ENCODE measurements around the gene CAMLG. TPM values are rescaled to one million over a fixed set of nuclear protein-coding genes. Genes with fewer than 3 reads are reported as not detected.

The CAMLG gene
- total and polyA plus RNA-seq, 2 of the 13 experiments (the other 11 are each of a cell fraction or from before 2014, with no cell fraction given), result 14.2 to 19.8 TPM

DNA sequence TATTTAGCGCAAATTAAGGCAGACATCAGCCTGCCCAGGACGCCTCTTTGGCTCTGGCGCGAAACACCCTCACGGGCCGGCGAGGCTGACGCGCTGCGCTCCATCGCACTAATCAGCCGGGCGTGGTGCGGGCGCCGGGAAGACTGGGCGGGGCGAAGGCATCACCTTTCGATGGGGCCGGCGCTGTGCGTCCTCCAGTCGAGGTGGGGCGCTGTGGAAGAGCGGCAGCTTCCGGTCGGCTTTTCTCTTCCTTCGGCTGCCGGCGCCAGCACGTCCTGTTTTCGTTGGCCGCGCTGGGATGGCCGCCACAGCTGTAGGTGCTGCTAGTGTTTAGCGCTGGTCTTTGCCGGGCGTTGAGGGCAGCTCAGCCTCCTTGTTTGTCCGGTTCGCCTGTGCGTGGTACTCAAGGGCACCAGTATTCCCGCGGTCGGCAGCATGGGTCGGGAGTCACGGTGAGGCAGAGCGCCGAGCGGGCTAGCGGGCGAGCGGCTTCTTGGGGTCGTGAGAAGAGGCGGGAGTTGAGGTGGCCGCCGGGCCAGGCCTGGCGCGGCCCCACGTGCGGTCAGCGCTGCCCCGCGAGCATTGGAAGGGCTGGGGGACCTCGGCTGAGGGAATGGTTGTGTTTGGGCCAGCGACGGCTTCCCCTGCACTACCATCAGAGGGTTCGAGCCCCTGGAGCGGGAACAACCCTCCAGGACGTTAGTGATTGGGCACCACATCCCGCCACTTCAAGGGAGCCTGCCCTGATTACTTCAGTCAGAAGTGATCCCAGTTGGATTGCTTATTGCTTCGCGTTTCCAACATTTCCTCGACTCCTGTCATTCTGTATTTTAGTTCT is 20.4 kb downstream of the CAMLG start, which contains the start of gene DDX46 (continued):
- TF ChIP-seq, protein P1, sequence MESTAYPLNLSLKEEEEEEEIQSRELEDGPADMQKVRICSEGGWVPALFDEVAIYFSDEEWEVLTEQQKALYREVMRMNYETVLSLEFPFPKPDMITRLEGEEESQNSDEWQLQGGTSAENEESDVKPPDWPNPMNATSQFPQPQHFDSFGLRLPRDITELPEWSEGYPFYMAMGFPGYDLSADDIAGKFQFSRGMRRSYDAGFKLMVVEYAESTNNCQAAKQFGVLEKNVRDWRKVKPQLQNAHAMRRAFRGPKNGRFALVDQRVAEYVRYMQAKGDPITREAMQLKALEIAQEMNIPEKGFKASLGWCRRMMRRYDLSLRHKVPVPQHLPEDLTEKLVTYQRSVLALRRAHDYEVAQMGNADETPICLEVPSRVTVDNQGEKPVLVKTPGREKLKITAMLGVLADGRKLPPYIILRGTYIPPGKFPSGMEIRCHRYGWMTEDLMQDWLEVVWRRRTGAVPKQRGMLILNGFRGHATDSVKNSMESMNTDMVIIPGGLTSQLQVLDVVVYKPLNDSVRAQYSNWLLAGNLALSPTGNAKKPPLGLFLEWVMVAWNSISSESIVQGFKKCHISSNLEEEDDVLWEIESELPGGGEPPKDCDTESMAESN (CRISPR knock-in tag; conservative IDR thresholded peaks at IDR 0.05), result peak; percentile 93
- TF ChIP-seq FOXK1 (CRISPR knock-in tag; IDR thresholded peaks at IDR 0.05; ENCODE audit: borderline replicate concordance, low read depth) (peak; percentile 94), HOXA9 (CRISPR knock-in tag; IDR thresholded peaks at IDR 0.05; ENCODE audit: borderline replicate concordance) (no peak; the same call in 1 of the 2 replicates), TEAD2 (CRISPR knock-in tag; IDR thresholded peaks at IDR 0.05) (no peak), PHB2 (IDR thresholded peaks at IDR 0.05; ENCODE audit: partially characterized antibody) (no peak), PCBP2 (optimal IDR thresholded peaks at IDR 0.05; ENCODE audit: low read depth, low read length, poor library complexity, severe bottlenecking) (no peak), ZNF253 (CRISPR knock-in tag; IDR thresholded peaks at IDR 0.05; ENCODE audit: borderline replicate concordance) (0 out of 2 replicates have a peak, but pooled peaks have one; percentile 12), ZNF878 (CRISPR knock-in tag; IDR thresholded peaks at IDR 0.05) (peak; percentile 43; the same call in 1 of the 2 replicates), ZNF382 (CRISPR knock-in tag; IDR thresholded peaks at IDR 0.05; ENCODE audit: borderline replicate concordance) (no peak), ZNF12 (CRISPR knock-in tag; IDR thresholded peaks at IDR 0.05) (peak; percentile 36; the same call in 1 of the 2 replicates), CAMTA2 (CRISPR knock-in tag; IDR thresholded peaks at IDR 0.05; ENCODE audit: borderline replicate concordance) (no peak; the same call in 1 of the 2 replicates), SAFB2 (CRISPR knock-in tag; IDR thresholded peaks at IDR 0.05; ENCODE audit: borderline replicate concordance, low read depth) (peak; percentile 85; the same call in 1 of the 2 replicates)
- TF ChIP-seq, protein P2, sequence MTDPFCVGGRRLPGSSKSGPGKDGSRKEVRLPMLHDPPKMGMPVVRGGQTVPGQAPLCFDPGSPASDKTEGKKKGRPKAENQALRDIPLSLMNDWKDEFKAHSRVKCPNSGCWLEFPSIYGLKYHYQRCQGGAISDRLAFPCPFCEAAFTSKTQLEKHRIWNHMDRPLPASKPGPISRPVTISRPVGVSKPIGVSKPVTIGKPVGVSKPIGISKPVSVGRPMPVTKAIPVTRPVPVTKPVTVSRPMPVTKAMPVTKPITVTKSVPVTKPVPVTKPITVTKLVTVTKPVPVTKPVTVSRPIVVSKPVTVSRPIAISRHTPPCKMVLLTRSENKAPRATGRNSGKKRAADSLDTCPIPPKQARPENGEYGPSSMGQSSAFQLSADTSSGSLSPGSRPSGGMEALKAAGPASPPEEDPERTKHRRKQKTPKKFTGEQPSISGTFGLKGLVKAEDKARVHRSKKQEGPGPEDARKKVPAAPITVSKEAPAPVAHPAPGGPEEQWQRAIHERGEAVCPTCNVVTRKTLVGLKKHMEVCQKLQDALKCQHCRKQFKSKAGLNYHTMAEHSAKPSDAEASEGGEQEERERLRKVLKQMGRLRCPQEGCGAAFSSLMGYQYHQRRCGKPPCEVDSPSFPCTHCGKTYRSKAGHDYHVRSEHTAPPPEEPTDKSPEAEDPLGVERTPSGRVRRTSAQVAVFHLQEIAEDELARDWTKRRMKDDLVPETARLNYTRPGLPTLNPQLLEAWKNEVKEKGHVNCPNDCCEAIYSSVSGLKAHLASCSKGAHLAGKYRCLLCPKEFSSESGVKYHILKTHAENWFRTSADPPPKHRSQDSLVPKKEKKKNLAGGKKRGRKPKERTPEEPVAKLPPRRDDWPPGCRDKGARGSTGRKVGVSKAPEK (CRISPR knock-in tag; IDR thresholded peaks at IDR 0.05; ENCODE audit: borderline replicate concordance), result peak; percentile 72; the same call in 1 of the 2 replicates
- TF ChIP-seq, protein P3, sequence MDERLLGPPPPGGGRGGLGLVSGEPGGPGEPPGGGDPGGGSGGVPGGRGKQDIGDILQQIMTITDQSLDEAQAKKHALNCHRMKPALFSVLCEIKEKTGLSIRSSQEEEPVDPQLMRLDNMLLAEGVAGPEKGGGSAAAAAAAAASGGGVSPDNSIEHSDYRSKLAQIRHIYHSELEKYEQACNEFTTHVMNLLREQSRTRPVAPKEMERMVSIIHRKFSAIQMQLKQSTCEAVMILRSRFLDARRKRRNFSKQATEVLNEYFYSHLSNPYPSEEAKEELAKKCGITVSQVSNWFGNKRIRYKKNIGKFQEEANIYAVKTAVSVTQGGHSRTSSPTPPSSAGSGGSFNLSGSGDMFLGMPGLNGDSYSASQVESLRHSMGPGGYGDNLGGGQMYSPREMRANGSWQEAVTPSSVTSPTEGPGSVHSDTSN (CRISPR knock-in tag; IDR thresholded peaks at IDR 0.05), result no peak
- TF ChIP-seq, protein P4, sequence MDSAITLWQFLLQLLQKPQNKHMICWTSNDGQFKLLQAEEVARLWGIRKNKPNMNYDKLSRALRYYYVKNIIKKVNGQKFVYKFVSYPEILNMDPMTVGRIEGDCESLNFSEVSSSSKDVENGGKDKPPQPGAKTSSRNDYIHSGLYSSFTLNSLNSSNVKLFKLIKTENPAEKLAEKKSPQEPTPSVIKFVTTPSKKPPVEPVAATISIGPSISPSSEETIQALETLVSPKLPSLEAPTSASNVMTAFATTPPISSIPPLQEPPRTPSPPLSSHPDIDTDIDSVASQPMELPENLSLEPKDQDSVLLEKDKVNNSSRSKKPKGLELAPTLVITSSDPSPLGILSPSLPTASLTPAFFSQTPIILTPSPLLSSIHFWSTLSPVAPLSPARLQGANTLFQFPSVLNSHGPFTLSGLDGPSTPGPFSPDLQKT (CRISPR knock-in tag; IDR thresholded peaks at IDR 0.05; ENCODE audit: borderline replicate concordance), result no peak; the same call in 1 of the 2 replicates
- TF ChIP-seq, protein P5, sequence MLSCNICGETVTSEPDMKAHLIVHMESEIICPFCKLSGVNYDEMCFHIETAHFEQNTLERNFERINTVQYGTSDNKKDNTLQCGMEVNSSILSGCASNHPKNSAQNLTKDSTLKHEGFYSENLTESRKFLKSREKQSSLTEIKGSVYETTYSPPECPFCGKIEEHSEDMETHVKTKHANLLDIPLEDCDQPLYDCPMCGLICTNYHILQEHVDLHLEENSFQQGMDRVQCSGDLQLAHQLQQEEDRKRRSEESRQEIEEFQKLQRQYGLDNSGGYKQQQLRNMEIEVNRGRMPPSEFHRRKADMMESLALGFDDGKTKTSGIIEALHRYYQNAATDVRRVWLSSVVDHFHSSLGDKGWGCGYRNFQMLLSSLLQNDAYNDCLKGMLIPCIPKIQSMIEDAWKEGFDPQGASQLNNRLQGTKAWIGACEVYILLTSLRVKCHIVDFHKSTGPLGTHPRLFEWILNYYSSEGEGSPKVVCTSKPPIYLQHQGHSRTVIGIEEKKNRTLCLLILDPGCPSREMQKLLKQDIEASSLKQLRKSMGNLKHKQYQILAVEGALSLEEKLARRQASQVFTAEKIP (CRISPR knock-in tag; IDR thresholded peaks at IDR 0.05; ENCODE audit: borderline replicate concordance), result no peak
- TF ChIP-seq, protein P6, sequence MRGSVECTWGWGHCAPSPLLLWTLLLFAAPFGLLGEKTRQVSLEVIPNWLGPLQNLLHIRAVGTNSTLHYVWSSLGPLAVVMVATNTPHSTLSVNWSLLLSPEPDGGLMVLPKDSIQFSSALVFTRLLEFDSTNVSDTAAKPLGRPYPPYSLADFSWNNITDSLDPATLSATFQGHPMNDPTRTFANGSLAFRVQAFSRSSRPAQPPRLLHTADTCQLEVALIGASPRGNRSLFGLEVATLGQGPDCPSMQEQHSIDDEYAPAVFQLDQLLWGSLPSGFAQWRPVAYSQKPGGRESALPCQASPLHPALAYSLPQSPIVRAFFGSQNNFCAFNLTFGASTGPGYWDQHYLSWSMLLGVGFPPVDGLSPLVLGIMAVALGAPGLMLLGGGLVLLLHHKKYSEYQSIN (CRISPR knock-in tag; IDR thresholded peaks at IDR 0.05; ENCODE audit: borderline replicate concordance), result no peak; the same call in 1 of the 2 replicates
